ENCODE data around the gene MLLT6. TPM values are rescaled to one million over a fixed set of nuclear protein-coding genes. Genes with fewer than 3 reads are reported as not detected.

Gene MLLT6
- total and polyA plus RNA-seq, 10 of the 15 experiments (the other 5 are each of a cell fraction or from before 2014, with no cell fraction given): 4.8 to 105 (median 36.3) TPM

- TF ChIP-seq IRF3 (IDR thresholded peaks at IDR 0.05): no peak
- 0 out of 2 replicates have a peak, but pooled peaks have one; percentile 13 for TF ChIP-seq TARDBP (IDR thresholded peaks at IDR 0.05; ENCODE audit: borderline replicate concordance)
- TF ChIP-seq REST (IDR thresholded peaks at IDR 0.05; ENCODE audit: low read depth, low read length): no peak
- TF ChIP-seq ZBTB11 (CRISPR knock-in tag; IDR thresholded peaks at IDR 0.05): no peak
- TF ChIP-seq WRNIP1 (IDR thresholded peaks at IDR 0.05; ENCODE audit: borderline replicate concordance, low read depth, low read length): no peak
- peak; percentile 30 for TF ChIP-seq RELA (IDR thresholded peaks at IDR 0.05; ENCODE audit: borderline replicate concordance, partially characterized antibody)
These were observed 1.1 kb upstream of the MLLT6 start (continued) for GRCh38 chr17:38703742-38704605.
